GM12873 (cell line): Measurements from ENCODE around the gene PSMG4.

ENCODE experiments used
- TF ChIP-seq, protein P1 (sequence below): IDR thresholded peaks from 2 replicates; pipeline ENCODE4 v1.5.1; 2012; ENCODE audit warnings: low read depth, mild to moderate bottlenecking, moderate library complexity, low read length, control low read depth; ENCODE audit not compliant: insufficient read depth; ENCODE audit errors: missing control alignments

PSMG4 gene

GRCh38 chr6:3283641-3284435 is 25.1 kb downstream of the PSMG4 start:
- TF ChIP-seq, protein P1, sequence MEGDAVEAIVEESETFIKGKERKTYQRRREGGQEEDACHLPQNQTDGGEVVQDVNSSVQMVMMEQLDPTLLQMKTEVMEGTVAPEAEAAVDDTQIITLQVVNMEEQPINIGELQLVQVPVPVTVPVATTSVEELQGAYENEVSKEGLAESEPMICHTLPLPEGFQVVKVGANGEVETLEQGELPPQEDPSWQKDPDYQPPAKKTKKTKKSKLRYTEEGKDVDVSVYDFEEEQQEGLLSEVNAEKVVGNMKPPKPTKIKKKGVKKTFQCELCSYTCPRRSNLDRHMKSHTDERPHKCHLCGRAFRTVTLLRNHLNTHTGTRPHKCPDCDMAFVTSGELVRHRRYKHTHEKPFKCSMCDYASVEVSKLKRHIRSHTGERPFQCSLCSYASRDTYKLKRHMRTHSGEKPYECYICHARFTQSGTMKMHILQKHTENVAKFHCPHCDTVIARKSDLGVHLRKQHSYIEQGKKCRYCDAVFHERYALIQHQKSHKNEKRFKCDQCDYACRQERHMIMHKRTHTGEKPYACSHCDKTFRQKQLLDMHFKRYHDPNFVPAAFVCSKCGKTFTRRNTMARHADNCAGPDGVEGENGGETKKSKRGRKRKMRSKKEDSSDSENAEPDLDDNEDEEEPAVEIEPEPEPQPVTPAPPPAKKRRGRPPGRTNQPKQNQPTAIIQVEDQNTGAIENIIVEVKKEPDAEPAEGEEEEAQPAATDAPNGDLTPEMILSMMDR, result no peak

- TF ChIP-seq, protein P1, result no peak
Measured at GRCh38 chr6:3284436-3284876, 25.7 kb downstream of the PSMG4 start.

DNA sequence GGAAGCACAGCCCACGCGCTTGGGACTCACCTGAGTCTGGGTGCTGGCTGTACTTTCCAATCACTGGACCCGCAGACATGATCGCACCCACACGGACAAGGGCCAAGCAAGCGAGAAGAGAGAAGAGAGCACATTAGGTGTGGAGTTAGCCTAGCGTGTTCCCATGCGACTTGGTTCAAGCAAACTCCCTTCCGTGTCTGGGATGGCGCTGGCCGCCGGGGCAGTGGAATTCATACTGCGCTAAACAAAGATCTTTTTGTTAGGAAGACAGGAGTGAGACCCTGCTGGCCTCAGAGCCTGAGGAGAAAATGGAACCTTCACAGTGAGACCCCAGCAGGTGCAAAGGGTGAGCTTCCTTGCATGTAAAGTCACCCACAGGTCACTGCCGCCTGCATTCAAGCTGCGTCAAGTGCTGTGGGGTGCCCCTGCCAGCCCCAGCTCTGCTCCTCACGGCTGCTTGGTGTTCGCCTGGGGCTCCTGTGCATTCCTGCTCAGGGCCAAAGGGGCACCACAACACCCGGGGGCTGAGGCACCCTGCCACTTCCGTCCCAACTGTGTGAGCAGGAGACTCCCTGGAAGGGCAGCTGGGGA is 26.4 kb downstream of the PSMG4 start:
- TF ChIP-seq, protein P1, result no peak

- TF ChIP-seq, protein P1, result no peak
Measured at GRCh38 chr6:3285732-3286131, 27.0 kb downstream of the PSMG4 start.

DNA sequence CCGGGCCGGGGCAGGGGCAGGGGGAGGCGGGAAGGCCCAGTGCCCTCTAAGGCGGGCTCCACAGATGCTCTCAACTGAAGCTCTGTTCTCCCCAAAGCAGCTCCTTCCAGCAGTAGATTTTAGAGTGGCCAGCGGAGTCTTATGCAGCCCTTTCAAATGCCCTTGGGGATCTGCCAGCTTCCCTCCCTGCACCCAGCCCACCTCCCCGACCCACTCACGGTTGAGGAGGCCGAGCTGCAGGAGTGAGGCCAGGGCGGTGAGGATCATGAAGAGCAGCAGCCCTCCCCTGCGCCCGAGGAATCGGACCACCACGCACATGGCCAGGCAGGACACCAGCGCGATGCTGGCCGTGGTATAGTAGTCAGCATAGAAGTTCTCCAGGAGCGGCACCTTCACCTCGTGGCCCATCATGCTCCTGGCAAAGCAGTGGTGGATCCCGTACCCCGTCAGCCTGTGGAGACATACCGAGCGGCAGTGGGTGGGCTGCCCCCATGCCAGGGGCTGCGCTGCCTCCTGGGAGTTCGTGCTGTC is 28.0 kb downstream of the PSMG4 start:
- TF ChIP-seq, protein P1, result no peak

GRCh38 chr6:3287308-3287707 is 28.6 kb downstream of the PSMG4 start:
- TF ChIP-seq, protein P1, result no peak

DNA sequence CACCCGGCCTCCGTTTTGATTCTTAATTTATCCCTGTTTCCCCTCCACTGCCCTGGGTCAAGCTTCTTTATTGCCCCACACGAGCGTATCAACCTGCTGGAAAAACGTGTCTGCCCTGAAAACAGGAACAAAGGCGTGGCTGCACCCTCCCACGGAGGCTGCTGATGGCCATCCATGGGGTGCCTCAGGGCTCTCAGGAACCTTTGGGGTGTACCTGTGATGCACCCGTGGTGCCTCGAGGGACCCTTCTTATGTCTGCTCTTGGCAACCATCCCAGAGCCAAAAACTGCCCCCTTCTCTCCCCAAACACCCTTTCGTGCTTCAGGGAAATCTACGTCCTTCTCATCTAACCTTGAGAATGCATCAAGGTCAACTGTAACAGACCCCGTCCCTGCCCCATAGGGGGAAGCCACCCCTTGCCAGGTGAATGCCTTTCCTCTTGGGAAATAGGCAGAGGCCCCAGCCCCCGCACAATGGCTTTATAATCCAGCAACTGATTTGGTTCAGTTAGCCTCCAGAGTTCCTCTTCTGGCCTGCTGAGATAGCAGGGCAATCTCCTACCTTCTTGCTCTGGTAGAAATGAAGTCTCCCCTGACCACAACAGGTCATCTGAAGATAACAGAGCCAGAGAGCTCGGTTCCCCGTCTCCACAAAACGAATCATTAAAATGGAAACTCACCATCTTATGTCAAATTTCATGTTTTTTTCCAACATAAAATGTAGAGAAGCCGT is 29.4 kb downstream of the PSMG4 start:
- TF ChIP-seq, protein P1, result no peak
